ENCODE measurements around the gene PYGO2. TPM values are rescaled to one million over a fixed set of nuclear protein-coding genes. Genes with fewer than 3 reads are reported as not detected.

Gene PYGO2
- total RNA-seq, 1 experiment from 2014 or later, result 33.2 TPM

DNA sequence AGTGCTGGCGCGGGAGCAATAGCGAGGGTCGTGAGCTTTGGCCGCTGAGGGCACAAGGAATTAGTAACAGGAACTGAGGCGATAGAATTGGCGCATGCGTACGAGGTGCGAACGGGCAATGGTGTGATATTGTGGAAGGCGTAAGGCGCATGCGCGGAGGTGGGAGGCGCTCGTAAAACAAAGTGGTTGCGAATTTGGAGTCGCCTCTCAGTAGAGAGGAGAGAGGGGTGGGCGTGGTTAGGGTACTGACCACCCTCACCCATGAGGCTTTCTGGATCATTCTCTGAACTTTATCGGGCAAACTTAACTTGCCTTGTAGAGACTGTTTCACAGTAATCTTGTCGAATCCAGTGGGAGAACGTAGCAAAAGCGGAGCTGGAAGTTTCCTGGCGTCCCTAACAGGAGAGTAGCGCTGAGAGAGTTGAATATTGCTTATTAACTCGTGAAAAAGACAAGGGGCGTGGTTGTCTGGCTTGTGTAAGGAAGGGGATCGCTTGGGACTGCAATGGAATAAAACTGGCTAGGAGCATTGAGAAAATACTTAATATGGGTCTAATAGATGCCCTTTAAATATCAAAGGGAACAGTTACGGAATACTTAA, 13.3 kb upstream of the PYGO2 start:
- CTCF ChIA-PET, result interaction anchor here (1.3 kb wide), 1 partner anchor 110 kb away, joined by 3 read pairs; no protein-coding TSS in a partner anchor

DNA sequence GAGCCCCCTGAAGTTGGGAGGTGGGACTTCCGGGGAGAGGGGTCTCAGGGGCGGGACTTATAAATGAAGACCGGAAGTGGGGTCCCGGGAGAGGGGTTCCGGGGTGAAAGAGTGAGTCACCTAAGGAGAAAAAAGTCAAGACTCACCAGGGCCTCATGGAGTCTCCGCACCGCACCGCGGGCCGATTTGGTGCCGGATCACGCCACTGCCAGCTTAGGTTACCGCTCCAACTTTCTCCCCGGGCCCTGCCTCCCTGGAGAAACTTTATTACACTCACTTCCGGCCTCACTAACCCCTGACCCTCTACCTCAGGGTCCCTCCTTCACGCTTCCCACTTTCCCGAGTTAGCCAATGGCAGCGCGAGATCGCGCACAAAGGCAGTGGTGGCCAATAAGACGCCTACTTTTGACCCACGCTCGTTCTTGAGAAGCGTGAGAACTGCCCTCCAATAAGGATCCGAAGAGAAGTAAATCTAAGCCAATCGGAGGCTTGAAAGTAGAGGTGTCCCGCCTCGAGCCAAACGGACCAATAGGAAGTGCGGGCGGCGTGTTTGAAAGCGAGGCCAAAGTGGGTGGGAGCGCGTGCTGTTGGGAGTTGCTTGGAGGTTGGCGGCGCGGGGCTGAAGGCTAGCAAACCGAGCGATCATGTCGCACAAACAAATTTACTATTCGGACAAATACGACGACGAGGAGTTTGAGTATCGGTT, 12.7 kb upstream of the PYGO2 start, which contains the start of gene CKS1B:
Gene CKS1B (plus strand): TSS at position 580 of the 706 bp plus-strand sequence. CDS start 65 bp downstream, at position 645.
- Histone ChIP-seq H3K4me3 (peak within 1 kb of the TSS; percentile 87), H3K9me3 (ENCODE audit: insufficient read depth, low read depth) (no peaks in the 10 kb centered on the region), H3K4me2 (peak within 1 kb of the TSS; percentile 93), H4K20me1 (ENCODE audit: insufficient read depth) (peaks cover 6% of the 10 kb centered on the region; the same call in 1 of the 2 replicates), H3K9me2 (ENCODE audit: insufficient read depth) (no peaks in the 10 kb centered on the region), H3K27me3 (ENCODE audit: insufficient read depth, low read depth) (no peaks in the 10 kb centered on the region), H3K4me1 (replicated peaks; ENCODE audit: insufficient read depth) (peaks cover 48% of the 10 kb centered on the region), H3K79me2 (ENCODE audit: low read depth) (peaks cover 69% of the 10 kb centered on the region), H3K27ac (peak within 1 kb of the TSS; percentile 97), H3K36me3 (ENCODE audit: low read depth) (peaks cover 19% of the 10 kb centered on the region), H2AFZ (peak within 1 kb of the TSS; percentile 53), H3F3A (ENCODE audit: insufficient read depth, low read depth) (peaks cover 65% of the 10 kb centered on the region)
- no TSS peak for BruUV-seq (replicated peaks)
- CTCF ChIA-PET, result interaction anchor here (0.6 to 1.5 kb wide), 3 partner anchors 9 to 111 kb away, joined by 3 to 22 read pairs (median 5); partner anchors contain the start of gene FLAD1
- intact Hi-C loops (cut with micrococcal nuclease; ENCODE audit: unreplicated experiment), result loop anchor here (1.0 to 5.0 kb wide), 3 partner anchors 43 to 348 kb away; partner anchors contain the start of genes RUSC1 and SLC50A1
- TF ChIP-seq, protein P1, sequence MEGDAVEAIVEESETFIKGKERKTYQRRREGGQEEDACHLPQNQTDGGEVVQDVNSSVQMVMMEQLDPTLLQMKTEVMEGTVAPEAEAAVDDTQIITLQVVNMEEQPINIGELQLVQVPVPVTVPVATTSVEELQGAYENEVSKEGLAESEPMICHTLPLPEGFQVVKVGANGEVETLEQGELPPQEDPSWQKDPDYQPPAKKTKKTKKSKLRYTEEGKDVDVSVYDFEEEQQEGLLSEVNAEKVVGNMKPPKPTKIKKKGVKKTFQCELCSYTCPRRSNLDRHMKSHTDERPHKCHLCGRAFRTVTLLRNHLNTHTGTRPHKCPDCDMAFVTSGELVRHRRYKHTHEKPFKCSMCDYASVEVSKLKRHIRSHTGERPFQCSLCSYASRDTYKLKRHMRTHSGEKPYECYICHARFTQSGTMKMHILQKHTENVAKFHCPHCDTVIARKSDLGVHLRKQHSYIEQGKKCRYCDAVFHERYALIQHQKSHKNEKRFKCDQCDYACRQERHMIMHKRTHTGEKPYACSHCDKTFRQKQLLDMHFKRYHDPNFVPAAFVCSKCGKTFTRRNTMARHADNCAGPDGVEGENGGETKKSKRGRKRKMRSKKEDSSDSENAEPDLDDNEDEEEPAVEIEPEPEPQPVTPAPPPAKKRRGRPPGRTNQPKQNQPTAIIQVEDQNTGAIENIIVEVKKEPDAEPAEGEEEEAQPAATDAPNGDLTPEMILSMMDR (conservative IDR thresholded peaks at IDR 0.05), result no peak
- TF ChIP-seq EZH2 (IDR thresholded peaks at IDR 0.05; ENCODE audit: low read depth), result no peak
- POLR2A ChIA-PET (ENCODE audit: unreplicated experiment), result interaction anchor here (0.5 to 1.0 kb wide), 7 partner anchors 10 to 1016 kb away, joined by 3 to 26 read pairs (median 4); partner anchors contain the start of genes CRTC2 and PBXIP1
- peak; percentile 96 to 100 for DNase-seq

More for the DNA sequence above, 13.3 kb upstream of the PYGO2 start:
- TSS peak; percentile 59 for BruUV-seq (replicated peaks)
- H3K4me2 ChIP-seq, result peak overlapping the region; percentile 84
- no peaks in the 10 kb centered on the region for H3K9me3 ChIP-seq (ENCODE audit: insufficient read depth, low read depth)
- H3K79me2 ChIP-seq (ENCODE audit: low read depth), result peaks cover 69% of the 10 kb centered on the region
- intact Hi-C loops (cut with micrococcal nuclease; ENCODE audit: unreplicated experiment), result loop anchor here (1.0 to 5.0 kb wide), 3 partner anchors 42 to 347 kb away; partner anchors contain the start of genes RUSC1 and SLC50A1
- no peaks in the 10 kb centered on the region for H3K9me2 ChIP-seq (ENCODE audit: insufficient read depth)
- peaks cover 23% of the 10 kb centered on the region for H3K36me3 ChIP-seq (ENCODE audit: low read depth)
- H3K27ac ChIP-seq, result peak overlapping the region; percentile 97
- peaks cover 42% of the 10 kb centered on the region for H3K4me1 ChIP-seq (replicated peaks; ENCODE audit: insufficient read depth)
- peak; percentile 89 to 93 for DNase-seq
- peak overlapping the region; percentile 87 for H3K4me3 ChIP-seq
- TF ChIP-seq, protein P1 (conservative IDR thresholded peaks at IDR 0.05), result no peak
- no peak for TF ChIP-seq EZH2 (IDR thresholded peaks at IDR 0.05; ENCODE audit: low read depth)
- peaks cover 72% of the 10 kb centered on the region for H3F3A ChIP-seq (ENCODE audit: insufficient read depth, low read depth)
- peak overlapping the region; percentile 53; the same call in 1 of the 2 replicates for H2AFZ ChIP-seq
- no peaks in the 10 kb centered on the region for H3K27me3 ChIP-seq (ENCODE audit: insufficient read depth, low read depth)
- H4K20me1 ChIP-seq (ENCODE audit: insufficient read depth), result peaks cover 6% of the 10 kb centered on the region; the same call in 1 of the 2 replicates
- POLR2A ChIA-PET (ENCODE audit: unreplicated experiment), result interaction anchor here (0.7 kb wide), 2 partner anchors 10 to 67 kb away, joined by 4 to 6 read pairs; no protein-coding TSS in a partner anchor

Measured in PC-9 (cell line).